Activated CD8-positive, alpha-beta T cell treated with anti-CD3 and anti-CD28 coated beads for 36 hours (primary cell): ENCODE measurements around the gene GSTP1. TPM values are rescaled to one million over a fixed set of nuclear protein-coding genes. Genes with fewer than 3 reads are reported as not detected.
"Not testable (repeated sequence)": the region's sequence is repeated elsewhere in the genome, so short reads cannot be mapped to it uniquely, and the experiment has no call there.

Experiments
- ATAC-seq: fragments of 200-7000 bp; cut with Tn5 transposase; one replicate; pipeline ENCODE4 v1.10.0; 2021; ENCODE audit warnings: mild to moderate bottlenecking, moderate library complexity
- CTCF ChIA-PET: fragments of 350-600 bp; sonication (Branson Sonifier 250); formaldehyde crosslinking; loops from one replicate; lab custom pipeline; 2021; ENCODE audit warnings: antibody characterized with exemption; lab: Charles Lee
- POLR2A ChIA-PET: fragments of 350-600 bp; sonication (Branson Sonifier 250); formaldehyde crosslinking; loops from one replicate; lab custom pipeline; 2021; ENCODE audit warnings: antibody characterized with exemption; lab: Charles Lee
- DNase-seq: peaks from one replicate; pipeline ENCODE4 v3.0.0-alpha.2; 2020
- H3K27ac Mint-ChIP-seq: one replicate; pipeline ENCODE4 v1.8.0; 2021; ENCODE audit warnings: mild to moderate bottlenecking, mixed read lengths
- H3K27me3 Mint-ChIP-seq: one replicate; pipeline ENCODE4 v1.8.0; 2021; ENCODE audit warnings: mixed read lengths
- H3K36me3 Mint-ChIP-seq: one replicate; pipeline ENCODE4 v1.8.0; 2021; ENCODE audit warnings: low read depth, mixed read lengths
- H3K4me1 Mint-ChIP-seq: one replicate; pipeline ENCODE4 v1.8.0; 2021; ENCODE audit warnings: low read depth, mixed read lengths
- H3K4me3 Mint-ChIP-seq: one replicate; pipeline ENCODE4 v1.8.0; 2021; ENCODE audit warnings: mild to moderate bottlenecking, moderate library complexity, mixed read lengths
- H3K9me3 Mint-ChIP-seq: one replicate; pipeline ENCODE4 v1.8.0; 2021; ENCODE audit warnings: mixed read lengths
- intact Hi-C: fragments of 100-400 bp; cut with micrococcal nuclease; formaldehyde crosslinking; loops from one replicate; pipeline ENCODE4 v1.10.0; 2022
- total RNA-seq, 2 experiments: library from RNA; stranded (reverse); gene quantifications; one replicate each; pipeline ENCODE4 v1.2.3, GENCODE V29; 2021
- TF ChIP-seq, protein P1 (sequence below): fragments of 200-600 bp; IDR thresholded peaks from one replicate; pipeline ENCODE4 v1.8.0; 2022; ENCODE audit warnings: antibody characterized with exemption, mild to moderate bottlenecking

Gene GSTP1
- total RNA-seq, 2 experiments from 2014 or later, result 467 to 472 TPM

GRCh38 chr11:67585911-67586310 is 2.3 kb downstream of the GSTP1 start:
- H3K27me3 Mint-ChIP-seq, result peaks cover 2% of the 10 kb centered on the region

DNA sequence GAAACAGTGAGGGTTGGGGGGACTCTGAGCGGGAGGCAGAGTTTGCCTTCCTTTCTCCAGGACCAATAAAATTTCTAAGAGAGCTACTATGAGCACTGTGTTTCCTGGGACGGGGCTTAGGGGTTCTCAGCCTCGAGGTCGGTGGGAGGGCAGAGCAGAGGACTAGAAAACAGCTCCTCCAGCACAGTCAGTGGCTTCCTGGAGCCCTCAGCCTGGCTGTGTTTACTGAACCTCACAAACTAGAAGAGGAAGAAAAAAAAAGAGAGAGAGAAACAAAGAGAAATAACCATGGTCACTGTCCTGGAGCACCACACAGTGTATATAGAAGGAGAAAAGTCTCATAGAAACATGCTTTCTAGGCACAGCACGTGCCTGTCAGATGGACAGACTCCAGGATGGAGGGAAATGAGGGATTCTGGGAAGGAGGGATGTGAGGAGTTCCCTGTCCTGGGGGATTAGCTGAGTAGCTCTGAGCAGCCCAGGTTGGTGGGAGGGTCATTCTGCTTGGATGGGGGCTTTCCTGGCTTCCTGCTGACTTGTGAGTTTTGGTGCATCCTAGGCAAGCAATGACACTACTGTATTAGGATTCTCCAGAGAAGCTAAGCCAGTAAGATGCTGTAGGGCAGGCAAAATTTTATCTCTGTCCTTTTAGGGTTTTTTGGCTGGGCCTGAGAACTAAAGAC is 3.1 kb downstream of the GSTP1 start:
- ATAC-seq (no peak), DNase-seq (no peak)
- Mint-ChIP-seq H3K36me3 (peaks cover 44% of the 10 kb centered on the region), H3K4me3 (no peak overlapping the region), H3K27ac (peak overlapping the region; percentile 69), H3K4me1 (peaks cover 31% of the 10 kb centered on the region), H3K9me3 (peaks cover 8% of the 10 kb centered on the region), H3K27me3 (no peaks in the 10 kb centered on the region)
- intact Hi-C loops, result no loop called here
- ChIA-PET CTCF (interaction anchor here (0.7 kb wide), 1 partner anchor 43 kb away, joined by 3 read pairs; the partner anchor contains the start of gene NUDT8), POLR2A (interaction anchor here (0.7 kb wide), 1 partner anchor 101 kb away, joined by 3 read pairs; no protein-coding TSS in a partner anchor)
- TF ChIP-seq, protein P1, sequence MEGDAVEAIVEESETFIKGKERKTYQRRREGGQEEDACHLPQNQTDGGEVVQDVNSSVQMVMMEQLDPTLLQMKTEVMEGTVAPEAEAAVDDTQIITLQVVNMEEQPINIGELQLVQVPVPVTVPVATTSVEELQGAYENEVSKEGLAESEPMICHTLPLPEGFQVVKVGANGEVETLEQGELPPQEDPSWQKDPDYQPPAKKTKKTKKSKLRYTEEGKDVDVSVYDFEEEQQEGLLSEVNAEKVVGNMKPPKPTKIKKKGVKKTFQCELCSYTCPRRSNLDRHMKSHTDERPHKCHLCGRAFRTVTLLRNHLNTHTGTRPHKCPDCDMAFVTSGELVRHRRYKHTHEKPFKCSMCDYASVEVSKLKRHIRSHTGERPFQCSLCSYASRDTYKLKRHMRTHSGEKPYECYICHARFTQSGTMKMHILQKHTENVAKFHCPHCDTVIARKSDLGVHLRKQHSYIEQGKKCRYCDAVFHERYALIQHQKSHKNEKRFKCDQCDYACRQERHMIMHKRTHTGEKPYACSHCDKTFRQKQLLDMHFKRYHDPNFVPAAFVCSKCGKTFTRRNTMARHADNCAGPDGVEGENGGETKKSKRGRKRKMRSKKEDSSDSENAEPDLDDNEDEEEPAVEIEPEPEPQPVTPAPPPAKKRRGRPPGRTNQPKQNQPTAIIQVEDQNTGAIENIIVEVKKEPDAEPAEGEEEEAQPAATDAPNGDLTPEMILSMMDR, result no peak

More at GRCh38 chr11:67585911-67586310, 2.3 kb downstream of the GSTP1 start:
- DNase-seq (no peak), ATAC-seq (no peak)
- peaks cover 44% of the 10 kb centered on the region for H3K36me3 Mint-ChIP-seq
- TF ChIP-seq, protein P1, result no peak
- H3K4me3 Mint-ChIP-seq, result peak overlapping the region; percentile 86
- H3K4me1 Mint-ChIP-seq, result peaks cover 31% of the 10 kb centered on the region
- H3K9me3 Mint-ChIP-seq, result peaks cover 8% of the 10 kb centered on the region
- POLR2A ChIA-PET, result interaction anchor here (0.8 kb wide), 1 partner anchor 66 kb away, joined by 3 read pairs; no protein-coding TSS in a partner anchor
- peak overlapping the region; percentile 9 for H3K27ac Mint-ChIP-seq
- intact Hi-C loops, result no loop called here
- CTCF ChIA-PET, result no interaction called here

- intact Hi-C loops, result no loop called here
- ChIA-PET CTCF (interaction anchor here (1.3 kb wide), 1 partner anchor 41 kb away, joined by 3 read pairs; the partner anchor contains the start of gene NUDT8), POLR2A (no interaction called here)
- peaks cover 44% of the 10 kb centered on the region for H3K36me3 Mint-ChIP-seq
- no peak overlapping the region for H3K4me3 Mint-ChIP-seq
- H3K27ac Mint-ChIP-seq, result no peak overlapping the region
- ATAC-seq (no peak), DNase-seq (no peak)
- TF ChIP-seq, protein P1, result no peak
- peaks cover 23% of the 10 kb centered on the region for H3K4me1 Mint-ChIP-seq
- no peaks in the 10 kb centered on the region for H3K27me3 Mint-ChIP-seq
- H3K9me3 Mint-ChIP-seq, result peaks cover 8% of the 10 kb centered on the region
Observed at GRCh38 chr11:67588136-67588503, 4.5 kb downstream of the GSTP1 start.

DNA sequence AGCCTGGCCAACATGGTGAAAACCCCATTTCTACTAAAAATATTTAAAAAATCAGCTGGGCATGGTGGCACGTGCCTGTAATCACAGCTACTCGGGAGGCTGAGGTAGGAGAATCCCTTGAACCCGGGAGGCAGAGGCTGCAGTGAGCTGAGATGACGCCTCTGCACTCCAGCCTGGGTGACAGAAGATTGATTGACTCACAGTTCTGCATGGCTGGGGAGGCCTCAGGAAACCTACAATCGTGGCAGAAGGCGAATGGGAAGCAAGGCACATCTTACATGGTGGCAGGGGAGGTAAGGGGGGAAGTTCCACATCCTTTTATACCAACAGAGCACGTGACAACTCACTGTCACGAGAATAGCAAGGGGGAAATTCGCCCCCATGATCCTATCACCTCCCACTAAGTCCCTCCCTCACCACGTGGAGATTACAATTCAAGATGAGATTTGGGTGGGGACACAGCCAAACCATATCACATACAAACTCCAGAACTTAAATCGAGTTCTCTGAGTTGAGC is 5.3 kb downstream of the GSTP1 start:
- ATAC-seq, DNase-seq, H3K4me3 Mint-ChIP-seq, POLR2A ChIA-PET, H3K9me3 Mint-ChIP-seq, H3K27me3 Mint-ChIP-seq, intact Hi-C loops, H3K27ac Mint-ChIP-seq: not testable (repeated sequence)
- CTCF ChIA-PET, result interaction anchor here (1.3 kb wide), 1 partner anchor 40 kb away, joined by 3 read pairs; the partner anchor contains the start of gene NUDT8
- peaks cover 44% of the 10 kb centered on the region for H3K36me3 Mint-ChIP-seq
- H3K4me1 Mint-ChIP-seq, result peaks cover 21% of the 10 kb centered on the region

GRCh38 chr11:67592880-67593564 is 9.4 kb downstream of the GSTP1 start:
- POLR2A ChIA-PET, result no interaction called here
- ATAC-seq, result no peak
- intact Hi-C loops, result no loop called here

More at GRCh38 chr11:67592880-67593564, 9.4 kb downstream of the GSTP1 start:
- CTCF ChIA-PET, result interaction anchor here (0.7 to 1.9 kb wide), 6 partner anchors 10 to 37 kb away, joined by 3 to 6 read pairs (median 4); partner anchors contain the start of genes GSTP1 and NUDT8
- no peak overlapping the region for H3K4me3 Mint-ChIP-seq
- no peak for DNase-seq
- no peaks in the 10 kb centered on the region for H3K9me3 Mint-ChIP-seq
- peaks cover 7% of the 10 kb centered on the region for H3K36me3 Mint-ChIP-seq
- H3K4me1 Mint-ChIP-seq, result no peaks in the 10 kb centered on the region
- TF ChIP-seq, protein P1, result no peak
- no peaks in the 10 kb centered on the region for H3K27me3 Mint-ChIP-seq
- H3K27ac Mint-ChIP-seq, result no peak overlapping the region
